Activated CD4-positive, alpha-beta T cell treated with anti-CD3 and anti-CD28 coated beads for 36 hours (primary cell): ENCODE data around the gene AFF2. TPM values are rescaled to one million over a fixed set of nuclear protein-coding genes. Genes with fewer than 3 reads are reported as not detected.

Source experiments
- ATAC-seq: fragments of 200-7000 bp; cut with Tn5 transposase; one replicate; pipeline ENCODE4 v1.10.0; 2021; ENCODE audit warnings: mild to moderate bottlenecking, moderate library complexity
- CTCF ChIA-PET: fragments of 350-600 bp; sonication (Branson Sonifier 250); formaldehyde crosslinking; loops from one replicate; lab custom pipeline; 2021; ENCODE audit warnings: antibody characterized with exemption; lab: Charles Lee
- POLR2A ChIA-PET: fragments of 350-600 bp; sonication (Branson Sonifier 250); formaldehyde crosslinking; loops from one replicate; lab custom pipeline; 2021; ENCODE audit warnings: antibody characterized with exemption, inconsistent platforms; lab: Charles Lee
- DNase-seq: peaks from one replicate; pipeline ENCODE4 v3.0.0-alpha.2; 2020
- H3K27ac Mint-ChIP-seq: one replicate; pipeline ENCODE4 v1.8.0; 2021; ENCODE audit warnings: mixed read lengths
- H3K27me3 Mint-ChIP-seq: one replicate; pipeline ENCODE4 v1.8.0; 2021; ENCODE audit warnings: mixed read lengths
- H3K36me3 Mint-ChIP-seq: one replicate; pipeline ENCODE4 v1.8.0; 2021; ENCODE audit warnings: low read depth, mixed read lengths
- H3K4me1 Mint-ChIP-seq: one replicate; pipeline ENCODE4 v1.8.0; 2021; ENCODE audit warnings: mixed read lengths
- H3K4me3 Mint-ChIP-seq: one replicate; pipeline ENCODE4 v1.8.0; 2021; ENCODE audit warnings: mild to moderate bottlenecking, moderate library complexity, mixed read lengths
- H3K9me3 Mint-ChIP-seq: one replicate; pipeline ENCODE4 v1.8.0; 2021; ENCODE audit warnings: low read depth, mixed read lengths
- intact Hi-C, 2 experiments: fragments of 100-400 bp; cut with DNase I in 1 of 2; cut with micrococcal nuclease in 1 of 2; formaldehyde crosslinking; loops; one replicate each; pipeline versions ENCODE4 v1.14.2 to v1.15.1; 2022 to 2024; cut with DNase I, micrococcal nuclease
- total RNA-seq, 2 experiments: library from RNA; stranded (reverse); gene quantifications; one replicate each; pipeline ENCODE4 v1.2.3, GENCODE V29; 2021

Gene AFF2
- total RNA-seq, 2 experiments from 2014 or later = 1.3 to 2.2 TPM

DNA sequence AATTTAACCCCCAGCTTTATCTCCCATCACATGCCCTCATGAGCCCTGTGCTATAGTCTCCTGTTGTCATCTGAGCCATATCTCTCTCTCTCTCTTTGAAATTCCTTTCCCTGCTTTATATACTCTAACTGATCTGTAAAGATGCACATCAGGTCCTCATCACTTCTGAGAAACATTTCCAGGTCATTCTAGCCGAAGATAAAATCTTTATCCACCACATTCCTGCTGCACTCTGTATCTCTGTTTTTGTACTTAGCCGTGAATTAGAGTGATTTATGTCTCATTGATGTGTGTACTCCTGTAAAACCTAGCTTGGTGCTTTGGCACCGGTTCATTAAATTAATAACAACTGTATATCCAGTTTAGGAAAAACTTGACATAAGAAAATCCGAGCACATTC is 113.2 kb downstream of the AFF2 start:
- Mint-ChIP-seq H3K27ac (no peak overlapping the region), H3K27me3 (no peaks in the 10 kb centered on the region), H3K4me1 (peaks cover 24% of the 10 kb centered on the region), H3K4me3 (no peak overlapping the region), H3K9me3 (peaks cover 2% of the 10 kb centered on the region), H3K36me3 (no peaks in the 10 kb centered on the region)
- ChIA-PET CTCF (no interaction called here), POLR2A (no interaction called here)
- DNase-seq (no peak), ATAC-seq (no peak)
- intact Hi-C loops = loop anchor here in 1 of 2 experiments (10.0 kb wide), 1 partner anchor 661 kb away; no protein-coding TSS in a partner anchor

DNA sequence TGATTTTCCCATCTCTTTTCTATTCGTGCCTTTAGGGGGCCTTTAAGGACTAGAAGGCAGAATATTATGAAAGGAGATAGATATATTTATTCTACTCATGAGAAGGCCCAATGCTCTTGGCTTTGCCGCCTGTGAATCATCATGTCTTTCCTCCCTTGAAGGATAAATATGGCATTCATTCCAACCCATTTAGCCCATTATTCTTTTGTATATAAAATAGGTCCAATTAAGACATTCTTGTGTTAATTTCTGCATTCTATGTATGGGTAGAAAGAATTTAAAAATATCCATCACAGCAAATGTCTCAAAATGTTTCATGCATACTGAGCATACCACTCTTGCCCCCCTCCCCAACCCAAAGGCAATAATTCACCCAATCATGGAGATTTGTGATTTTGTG is 115.1 kb downstream of the AFF2 start:
- no peaks in the 10 kb centered on the region for H3K27me3 Mint-ChIP-seq
- no peak overlapping the region for H3K27ac Mint-ChIP-seq
- peaks cover 19% of the 10 kb centered on the region for H3K4me1 Mint-ChIP-seq
- peaks cover 2% of the 10 kb centered on the region for H3K9me3 Mint-ChIP-seq
- H3K4me3 Mint-ChIP-seq = no peak overlapping the region
- intact Hi-C loops = loop anchor here in 1 of 2 experiments (10.0 kb wide), 1 partner anchor 659 kb away; no protein-coding TSS in a partner anchor
- CTCF ChIA-PET = no interaction called here
- ATAC-seq = no peak
- POLR2A ChIA-PET = no interaction called here
- DNase-seq = no peak
- H3K36me3 Mint-ChIP-seq = no peaks in the 10 kb centered on the region

DNA sequence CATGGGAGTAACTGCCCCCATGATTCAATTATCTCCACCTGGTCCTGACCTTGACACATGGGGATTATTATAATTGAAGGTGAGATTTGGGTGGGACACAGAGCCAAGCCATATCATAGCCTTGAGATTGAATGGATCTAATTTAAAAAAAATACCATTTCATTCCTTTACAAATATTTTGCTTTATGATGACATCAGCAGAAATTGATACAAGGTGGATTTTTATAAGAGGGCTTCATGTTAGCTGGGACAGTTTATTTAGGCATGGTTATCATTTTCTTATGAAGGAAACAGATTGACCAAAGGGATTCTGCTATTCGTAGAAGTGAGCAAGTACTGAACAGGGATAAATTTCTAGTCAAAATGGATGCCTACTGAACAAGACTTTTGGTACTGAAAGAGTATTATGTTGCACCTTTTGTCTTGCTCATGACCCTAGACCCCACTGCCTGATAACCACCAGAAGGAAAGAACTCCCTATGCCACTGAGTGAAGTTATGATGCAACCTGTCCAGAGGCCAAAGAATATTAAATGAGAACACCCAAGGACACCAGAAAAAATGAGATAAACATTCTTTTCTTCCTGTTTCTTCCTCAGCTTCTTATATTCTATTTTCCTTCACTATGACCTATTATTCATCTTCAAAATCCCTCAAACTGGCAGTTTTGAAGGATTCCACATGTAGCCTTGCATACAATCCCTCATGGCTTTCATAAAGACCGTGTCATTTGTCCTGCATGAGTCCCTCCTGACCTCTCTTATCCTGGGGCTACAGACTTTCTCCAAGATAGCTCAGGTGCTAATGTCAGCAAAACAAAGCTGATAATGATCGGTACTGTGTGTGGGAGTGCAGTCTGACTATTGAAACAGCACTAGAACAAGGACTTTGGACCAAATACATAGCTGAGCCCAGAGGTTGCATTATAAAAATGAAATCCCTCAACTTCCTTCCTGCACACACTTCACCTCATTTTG is 118.3 kb downstream of the AFF2 start:
- no peak overlapping the region for H3K27ac Mint-ChIP-seq
- no peak for ATAC-seq
- DNase-seq = no peak
- no peaks in the 10 kb centered on the region for H3K36me3 Mint-ChIP-seq
- ChIA-PET POLR2A (no interaction called here), CTCF (no interaction called here)
- intact Hi-C loops = loop anchor here in 1 of 2 experiments (10.0 kb wide), 1 partner anchor 656 kb away; no protein-coding TSS in a partner anchor
- H3K4me3 Mint-ChIP-seq = no peak overlapping the region
- H3K9me3 Mint-ChIP-seq = peaks cover 2% of the 10 kb centered on the region
- H3K4me1 Mint-ChIP-seq = peaks cover 5% of the 10 kb centered on the region
- no peaks in the 10 kb centered on the region for H3K27me3 Mint-ChIP-seq

DNA sequence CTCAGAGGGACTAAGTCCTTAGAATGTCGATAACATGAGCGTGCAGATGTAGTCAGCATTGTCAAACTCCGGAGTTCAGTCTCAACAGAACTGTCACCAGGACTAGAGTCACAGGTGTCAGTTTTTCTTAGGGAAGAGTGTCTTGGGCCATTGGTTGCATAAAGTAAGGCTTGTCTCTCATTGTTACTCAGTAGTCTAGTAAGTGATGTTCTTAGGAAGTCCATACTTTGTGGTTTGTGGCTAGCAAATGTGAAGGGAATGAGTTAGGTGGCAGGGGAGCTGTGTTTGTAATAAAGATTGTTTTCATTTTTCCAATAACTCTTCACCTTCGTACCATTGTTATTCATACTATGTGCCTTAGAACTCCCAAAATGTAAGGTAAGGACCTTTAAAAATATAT is 119.6 kb downstream of the AFF2 start:
- no peak for ATAC-seq
- H3K4me1 Mint-ChIP-seq = peaks cover 5% of the 10 kb centered on the region
- CTCF ChIA-PET = interaction anchor here (0.7 kb wide), 1 partner anchor 28 kb away, joined by 3 read pairs; no protein-coding TSS in a partner anchor

DNA sequence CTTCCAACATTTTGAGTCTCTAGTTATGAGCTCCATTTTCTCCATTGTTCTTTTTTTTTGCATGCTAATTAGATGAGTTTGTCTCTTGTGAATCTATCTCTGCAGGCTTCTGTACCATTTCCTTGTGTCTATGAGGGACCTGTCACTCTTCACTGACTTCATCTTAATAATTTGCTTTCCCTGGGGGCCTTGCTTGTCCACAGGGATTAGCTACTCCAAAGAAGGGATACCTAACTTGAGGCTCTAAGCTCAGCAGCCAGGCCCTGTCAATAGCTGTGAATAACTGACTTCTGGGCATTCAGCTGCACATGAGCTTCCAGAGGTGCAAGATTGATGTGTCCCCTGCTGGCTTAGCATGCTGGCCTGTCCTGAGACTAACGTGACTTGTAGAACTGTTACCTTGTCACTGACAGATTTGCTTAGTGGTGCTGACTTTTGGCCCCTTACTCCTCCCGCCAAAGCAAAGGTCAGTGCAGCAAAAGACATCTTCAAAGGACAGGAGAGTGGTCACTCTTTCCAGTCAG is 124.6 kb downstream of the AFF2 start:
- CTCF ChIA-PET = no interaction called here
- no peaks in the 10 kb centered on the region for H3K9me3 Mint-ChIP-seq
- ATAC-seq = no peak

More for the DNA sequence above, 119.6 kb downstream of the AFF2 start:
- intact Hi-C loops = no loop called here
- POLR2A ChIA-PET = no interaction called here
- no peaks in the 10 kb centered on the region for H3K27me3 Mint-ChIP-seq
- H3K36me3 Mint-ChIP-seq = no peaks in the 10 kb centered on the region
- peaks cover 2% of the 10 kb centered on the region for H3K9me3 Mint-ChIP-seq
- H3K27ac Mint-ChIP-seq = no peak overlapping the region
- H3K4me3 Mint-ChIP-seq = no peak overlapping the region
- DNase-seq = no peak

DNA sequence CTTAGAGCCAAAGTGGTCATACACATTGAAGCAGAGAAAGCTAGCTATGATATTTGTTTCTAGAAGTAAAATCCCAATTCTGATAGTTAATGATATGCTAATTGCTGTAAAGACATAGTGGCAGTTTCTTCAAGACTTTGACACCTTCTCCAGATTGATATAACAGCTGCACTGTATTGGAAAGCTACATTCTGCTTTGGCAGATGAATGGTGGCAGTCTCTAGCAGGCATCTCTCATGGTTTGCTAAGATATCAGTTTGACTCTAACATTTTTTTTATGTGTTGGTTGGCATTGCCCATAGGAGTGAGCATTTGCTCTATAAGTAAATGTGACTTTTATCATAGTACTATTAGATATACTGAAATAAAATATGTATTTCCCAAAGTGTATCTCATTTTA is 128.2 kb downstream of the AFF2 start:
- Mint-ChIP-seq H3K27ac (no peak overlapping the region), H3K36me3 (no peaks in the 10 kb centered on the region), H3K9me3 (no peaks in the 10 kb centered on the region), H3K27me3 (no peaks in the 10 kb centered on the region), H3K4me1 (no peaks in the 10 kb centered on the region), H3K4me3 (no peak overlapping the region)
- intact Hi-C loops = no loop called here
- CTCF ChIA-PET = no interaction called here
- POLR2A ChIA-PET = no interaction called here
- DNase-seq = no peak
- ATAC-seq = no peak

More for the DNA sequence above, 124.6 kb downstream of the AFF2 start:
- Mint-ChIP-seq H3K36me3 (no peaks in the 10 kb centered on the region), H3K27ac (no peak overlapping the region), H3K4me3 (no peak overlapping the region), H3K27me3 (no peaks in the 10 kb centered on the region), H3K4me1 (peaks cover under 1% of the 10 kb centered on the region)
- POLR2A ChIA-PET = no interaction called here
- intact Hi-C loops = no loop called here
- no peak for DNase-seq

DNA sequence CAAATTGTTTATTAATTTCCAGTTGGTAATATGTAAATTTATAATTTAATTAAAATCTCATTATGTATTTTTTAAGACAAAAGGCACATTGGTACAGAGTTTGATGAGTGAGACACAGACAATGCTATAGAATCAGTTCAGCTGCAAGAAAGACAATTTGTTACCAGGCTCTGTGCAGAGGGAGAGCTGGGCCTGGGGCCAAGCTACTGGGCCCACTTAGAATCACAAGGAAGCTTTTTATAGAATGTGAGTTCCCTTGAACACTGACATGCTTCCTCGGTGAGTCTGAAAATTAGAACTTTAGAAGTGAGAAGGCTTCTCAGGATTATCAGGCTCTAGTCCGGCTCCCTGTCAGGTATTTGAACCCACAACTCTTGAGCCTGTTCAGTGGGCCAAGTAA is 129.0 kb downstream of the AFF2 start:
- Mint-ChIP-seq H3K9me3 (no peaks in the 10 kb centered on the region), H3K36me3 (no peaks in the 10 kb centered on the region)

DNA sequence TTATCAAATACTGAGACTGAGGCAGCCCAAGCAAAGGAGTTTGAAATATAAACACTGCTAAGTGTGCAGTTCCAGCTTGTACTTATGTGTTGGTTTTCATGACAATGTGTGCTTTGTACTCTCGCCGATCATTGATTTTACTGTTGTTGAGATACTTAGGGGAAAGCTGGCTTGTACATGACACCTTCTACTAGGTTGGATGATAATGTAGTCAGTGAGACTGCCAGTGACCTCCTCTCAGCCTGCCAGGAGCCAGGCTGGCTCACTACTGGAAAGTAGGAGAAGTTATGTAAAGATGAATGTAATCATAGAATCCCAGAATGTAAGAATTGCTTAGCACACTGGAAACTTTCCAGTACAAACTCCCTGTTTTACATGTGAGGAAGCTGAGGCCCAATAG is 132.0 kb downstream of the AFF2 start:
- intact Hi-C loops = no loop called here
- Mint-ChIP-seq H3K4me1 (no peaks in the 10 kb centered on the region), H3K4me3 (no peak overlapping the region), H3K36me3 (no peaks in the 10 kb centered on the region), H3K27ac (no peak overlapping the region), H3K27me3 (no peaks in the 10 kb centered on the region), H3K9me3 (no peaks in the 10 kb centered on the region)
- DNase-seq (no peak), ATAC-seq (no peak)
- ChIA-PET CTCF (no interaction called here), POLR2A (no interaction called here)

More for the DNA sequence above, 129.0 kb downstream of the AFF2 start:
- Mint-ChIP-seq H3K4me3 (no peak overlapping the region), H3K27ac (no peak overlapping the region), H3K27me3 (no peaks in the 10 kb centered on the region), H3K4me1 (no peaks in the 10 kb centered on the region)
- ChIA-PET POLR2A (no interaction called here), CTCF (no interaction called here)
- intact Hi-C loops = no loop called here
- DNase-seq = no peak
- ATAC-seq = no peak

DNA sequence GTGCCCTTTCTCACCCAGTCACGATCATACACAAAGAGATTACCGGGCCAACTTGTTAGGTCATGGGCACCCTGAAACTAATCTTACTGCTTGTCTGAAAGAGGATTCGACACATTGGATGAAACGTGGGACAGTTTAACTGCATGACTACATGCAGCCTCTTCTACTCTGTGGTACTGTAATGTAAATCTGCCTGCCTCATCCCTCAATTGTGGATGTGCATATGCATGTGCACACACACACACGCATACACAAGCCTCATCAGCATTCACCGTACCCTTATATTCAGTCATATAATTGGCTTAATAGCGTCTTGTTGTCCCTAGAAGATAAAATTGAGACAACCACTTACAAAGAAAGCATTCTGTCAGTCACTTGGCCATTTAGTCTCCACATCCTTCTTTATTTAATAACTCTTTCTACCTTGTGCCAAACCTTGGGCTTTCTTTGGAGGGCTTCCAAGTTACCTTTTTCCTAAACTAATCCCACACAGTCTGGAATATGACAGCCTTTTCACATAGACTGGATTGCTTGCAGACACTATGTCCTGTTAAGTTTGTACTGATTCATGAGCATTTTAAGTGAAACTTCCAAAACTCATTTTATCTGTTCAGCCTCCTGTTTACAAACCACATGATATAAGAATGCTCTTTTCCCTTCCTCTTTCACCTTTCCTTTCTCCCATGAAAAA is 132.9 kb downstream of the AFF2 start:
- intact Hi-C loops = no loop called here
- no peaks in the 10 kb centered on the region for H3K9me3 Mint-ChIP-seq
- H3K4me1 Mint-ChIP-seq = no peaks in the 10 kb centered on the region
- no peak overlapping the region for H3K27ac Mint-ChIP-seq
- no peaks in the 10 kb centered on the region for H3K27me3 Mint-ChIP-seq
- no peaks in the 10 kb centered on the region for H3K36me3 Mint-ChIP-seq
- H3K4me3 Mint-ChIP-seq = no peak overlapping the region
- DNase-seq (no peak), ATAC-seq (no peak)
- ChIA-PET POLR2A (no interaction called here), CTCF (no interaction called here)

DNA sequence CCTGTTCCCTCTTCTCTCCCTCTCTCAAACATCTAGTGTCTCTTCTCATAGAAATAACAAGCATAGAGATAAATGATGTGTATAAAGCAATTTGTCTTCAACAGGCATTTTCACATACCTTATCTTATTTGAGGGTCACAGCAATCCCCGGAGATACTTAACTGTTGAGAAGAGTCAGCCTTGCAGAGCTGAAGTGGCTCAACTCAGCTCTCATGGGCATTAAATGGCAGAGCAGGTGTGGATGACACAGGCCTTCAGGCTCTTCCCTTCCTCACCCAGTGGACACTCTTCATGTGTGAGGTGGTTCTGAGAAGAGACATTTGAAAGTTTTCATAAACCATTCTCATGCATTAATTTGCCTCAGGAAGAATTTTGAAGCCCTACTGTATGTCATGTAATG is 134.2 kb downstream of the AFF2 start:
- intact Hi-C loops = no loop called here
- DNase-seq (no peak), ATAC-seq (no peak)
- no peaks in the 10 kb centered on the region for H3K27me3 Mint-ChIP-seq
- no peaks in the 10 kb centered on the region for H3K36me3 Mint-ChIP-seq
- ChIA-PET POLR2A (no interaction called here), CTCF (no interaction called here)
- H3K27ac Mint-ChIP-seq = no peak overlapping the region
- no peak overlapping the region for H3K4me3 Mint-ChIP-seq
- no peaks in the 10 kb centered on the region for H3K9me3 Mint-ChIP-seq
- H3K4me1 Mint-ChIP-seq = no peaks in the 10 kb centered on the region

DNA sequence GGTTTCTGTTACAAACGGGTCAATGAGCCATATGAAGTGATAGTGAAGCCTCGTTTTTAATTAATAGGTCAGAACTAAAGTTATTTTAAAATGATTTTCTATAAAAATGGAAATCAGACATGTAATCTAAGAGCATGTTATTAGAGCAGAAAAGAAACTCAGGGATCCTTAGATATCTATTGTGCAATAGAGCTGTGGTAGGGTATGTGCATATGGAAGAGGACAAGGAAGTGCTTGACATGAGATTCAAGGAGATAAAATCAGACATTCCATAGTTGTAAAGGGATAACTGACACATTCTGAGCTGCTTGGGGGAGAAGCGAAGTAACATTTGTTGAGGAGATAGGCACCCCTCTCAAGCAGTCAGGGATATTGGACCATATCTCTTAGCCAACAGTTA is 143.0 kb downstream of the AFF2 start:
- Mint-ChIP-seq H3K4me1 (no peaks in the 10 kb centered on the region), H3K4me3 (no peak overlapping the region), H3K27ac (no peak overlapping the region), H3K27me3 (no peaks in the 10 kb centered on the region), H3K36me3 (no peaks in the 10 kb centered on the region), H3K9me3 (no peaks in the 10 kb centered on the region)
- ATAC-seq (no peak), DNase-seq (no peak)
- ChIA-PET POLR2A (no interaction called here), CTCF (no interaction called here)
- intact Hi-C loops = no loop called here
